ENCODE data around the gene FTCD. TPM values are rescaled to one million over a fixed set of nuclear protein-coding genes. Genes with fewer than 3 reads are reported as not detected.

The FTCD gene
- polyA plus RNA-seq, 1 experiment, result 0.06 TPM

GRCh38 chr21:46157987-46158451, 2.6 kb upstream of the FTCD start:
- POLR2A ChIA-PET, result no interaction called here
- no peaks in the 10 kb centered on the region for H3K27me3 ChIP-seq (ENCODE audit: control insufficient read depth, insufficient read depth, low read length)
- DNase-seq (ENCODE audit: low read depth), result no peak
- TF ChIP-seq, protein P1, sequence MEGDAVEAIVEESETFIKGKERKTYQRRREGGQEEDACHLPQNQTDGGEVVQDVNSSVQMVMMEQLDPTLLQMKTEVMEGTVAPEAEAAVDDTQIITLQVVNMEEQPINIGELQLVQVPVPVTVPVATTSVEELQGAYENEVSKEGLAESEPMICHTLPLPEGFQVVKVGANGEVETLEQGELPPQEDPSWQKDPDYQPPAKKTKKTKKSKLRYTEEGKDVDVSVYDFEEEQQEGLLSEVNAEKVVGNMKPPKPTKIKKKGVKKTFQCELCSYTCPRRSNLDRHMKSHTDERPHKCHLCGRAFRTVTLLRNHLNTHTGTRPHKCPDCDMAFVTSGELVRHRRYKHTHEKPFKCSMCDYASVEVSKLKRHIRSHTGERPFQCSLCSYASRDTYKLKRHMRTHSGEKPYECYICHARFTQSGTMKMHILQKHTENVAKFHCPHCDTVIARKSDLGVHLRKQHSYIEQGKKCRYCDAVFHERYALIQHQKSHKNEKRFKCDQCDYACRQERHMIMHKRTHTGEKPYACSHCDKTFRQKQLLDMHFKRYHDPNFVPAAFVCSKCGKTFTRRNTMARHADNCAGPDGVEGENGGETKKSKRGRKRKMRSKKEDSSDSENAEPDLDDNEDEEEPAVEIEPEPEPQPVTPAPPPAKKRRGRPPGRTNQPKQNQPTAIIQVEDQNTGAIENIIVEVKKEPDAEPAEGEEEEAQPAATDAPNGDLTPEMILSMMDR (IDR thresholded peaks at IDR 0.05; ENCODE audit: insufficient read depth, low read depth, low read length), result no peak
- H3K36me3 ChIP-seq (ENCODE audit: control insufficient read depth, insufficient read depth, low read length), result no peaks in the 10 kb centered on the region; the same call in 1 of the 2 replicates
- CTCF ChIA-PET, result interaction anchor here (1.5 kb wide), 1 partner anchor 14 kb away, joined by 10 read pairs; no protein-coding TSS in a partner anchor
- H3K4me3 ChIP-seq (ENCODE audit: low read depth, low read length), result no peak overlapping the region

- TF ChIP-seq, protein P1 (IDR thresholded peaks at IDR 0.05; ENCODE audit: insufficient read depth, low read depth, low read length), result no peak
- no peaks in the 10 kb centered on the region; the same call in 1 of the 2 replicates for H3K36me3 ChIP-seq (ENCODE audit: control insufficient read depth, insufficient read depth, low read length)
- no peak for DNase-seq (ENCODE audit: low read depth)
- H3K4me3 ChIP-seq (ENCODE audit: low read depth, low read length), result no peak overlapping the region
- CTCF ChIA-PET, result no interaction called here
- POLR2A ChIA-PET, result no interaction called here
- H3K27me3 ChIP-seq (ENCODE audit: control insufficient read depth, insufficient read depth, low read length), result no peaks in the 10 kb centered on the region
These were observed 2.1 kb upstream of the FTCD start for GRCh38 chr21:46157396-46157986.

DNA sequence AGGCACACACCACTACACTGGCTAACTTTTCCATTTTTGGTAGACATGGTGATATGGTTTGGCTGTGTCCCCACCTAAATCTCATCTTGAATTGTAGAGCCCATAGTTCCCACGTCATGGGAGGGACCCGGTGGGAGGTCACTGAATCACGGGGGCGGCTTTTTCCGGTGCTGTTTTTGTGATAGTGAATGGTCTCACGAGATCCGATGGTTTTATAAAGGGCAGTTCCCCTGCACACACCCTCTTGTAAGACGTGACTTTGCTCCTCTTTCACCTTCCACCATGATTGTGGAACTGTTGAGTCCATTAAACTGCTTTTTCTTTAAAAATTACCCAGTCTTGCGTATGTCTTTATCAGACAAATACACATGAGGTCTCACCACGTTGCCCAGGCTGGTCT, 1.3 kb upstream of the FTCD start:
- CTCF ChIA-PET, result no interaction called here

GRCh38 chr21:46156378-46156645, 933 bp upstream of the FTCD start:
- DNase-seq (ENCODE audit: low read depth), result no peak
- TF ChIP-seq, protein P1 (IDR thresholded peaks at IDR 0.05; ENCODE audit: insufficient read depth, low read depth, low read length), result no peak
- CTCF ChIA-PET, result no interaction called here

More for the DNA sequence above, 1.3 kb upstream of the FTCD start:
- no peak for DNase-seq (ENCODE audit: low read depth)
- H3K36me3 ChIP-seq (ENCODE audit: control insufficient read depth, insufficient read depth, low read length), result no peaks in the 10 kb centered on the region; the same call in 1 of the 2 replicates
- H3K27me3 ChIP-seq (ENCODE audit: control insufficient read depth, insufficient read depth, low read length), result no peaks in the 10 kb centered on the region
- TF ChIP-seq, protein P1 (IDR thresholded peaks at IDR 0.05; ENCODE audit: insufficient read depth, low read depth, low read length), result no peak
- no peak overlapping the region for H3K4me3 ChIP-seq (ENCODE audit: low read depth, low read length)
- POLR2A ChIA-PET, result no interaction called here

DNA sequence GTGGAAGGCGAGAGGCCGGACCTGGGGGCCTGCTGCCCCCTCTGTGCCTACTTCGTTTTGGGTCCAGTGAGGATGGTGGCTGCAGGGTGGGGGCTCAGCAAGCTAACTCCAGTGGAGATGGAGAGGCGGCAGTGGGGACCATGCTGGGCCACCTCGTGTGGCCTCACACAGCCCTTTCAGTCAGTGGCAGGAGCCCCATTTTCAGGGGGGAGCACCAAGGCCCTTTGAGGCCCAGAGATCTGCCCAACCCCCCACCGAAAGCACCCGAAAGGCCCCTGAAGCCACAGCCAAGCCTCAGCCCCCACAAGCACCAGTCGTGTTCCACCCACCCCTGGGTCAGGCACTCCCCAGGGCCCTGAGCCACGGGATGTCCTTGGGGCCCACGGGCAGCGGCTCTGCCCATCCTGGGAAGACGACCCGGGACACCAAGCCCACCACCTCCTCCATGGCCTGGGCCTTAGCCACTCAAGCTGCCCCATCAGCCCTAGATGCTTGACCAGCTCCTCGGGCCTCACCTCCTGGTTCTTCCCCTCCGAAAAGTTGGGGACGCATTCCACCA, 345 bp downstream of the FTCD start:
- DNase-seq (ENCODE audit: low read depth), result no peak
- TF ChIP-seq, protein P1 (IDR thresholded peaks at IDR 0.05; ENCODE audit: insufficient read depth, low read depth, low read length), result no peak
- Histone ChIP-seq H3K27me3 (ENCODE audit: control insufficient read depth, insufficient read depth, low read length) (no peaks in the 10 kb centered on the region), H3K36me3 (ENCODE audit: control insufficient read depth, insufficient read depth, low read length) (no peaks in the 10 kb centered on the region; the same call in 1 of the 2 replicates), H3K4me3 (ENCODE audit: low read depth, low read length) (no peak overlapping the region)
- POLR2A ChIA-PET, result no interaction called here
- CTCF ChIA-PET, result interaction anchor here (1.2 kb wide), 1 partner anchor 11 kb away, joined by 3 read pairs; no protein-coding TSS in a partner anchor

More at GRCh38 chr21:46156378-46156645, 933 bp upstream of the FTCD start:
- Histone ChIP-seq H3K4me3 (ENCODE audit: low read depth, low read length) (no peak overlapping the region), H3K36me3 (ENCODE audit: control insufficient read depth, insufficient read depth, low read length) (no peaks in the 10 kb centered on the region; the same call in 1 of the 2 replicates), H3K27me3 (ENCODE audit: control insufficient read depth, insufficient read depth, low read length) (no peaks in the 10 kb centered on the region)
- POLR2A ChIA-PET, result no interaction called here

Data from BJ (cell line).